HG02852 (cell line): ENCODE measurements around the gene LSM4.
"Not testable (repeated sequence)": the region's sequence is repeated elsewhere in the genome, so short reads cannot be mapped to it uniquely, and the experiment has no call there.

Experiments used
- ATAC-seq: cut with Tn5 transposase; IDR thresholded peaks from one replicate; pipeline ENCODE4 v1.9.1; 2021; ENCODE audit warnings: mild to moderate bottlenecking, moderate library complexity; ENCODE audit not compliant: unreplicated experiment

Gene LSM4

GRCh38 chr19:18340990-18341868 lies 18.4 kb upstream of the LSM4 start:
- peak; percentile 43 for ATAC-seq

DNA sequence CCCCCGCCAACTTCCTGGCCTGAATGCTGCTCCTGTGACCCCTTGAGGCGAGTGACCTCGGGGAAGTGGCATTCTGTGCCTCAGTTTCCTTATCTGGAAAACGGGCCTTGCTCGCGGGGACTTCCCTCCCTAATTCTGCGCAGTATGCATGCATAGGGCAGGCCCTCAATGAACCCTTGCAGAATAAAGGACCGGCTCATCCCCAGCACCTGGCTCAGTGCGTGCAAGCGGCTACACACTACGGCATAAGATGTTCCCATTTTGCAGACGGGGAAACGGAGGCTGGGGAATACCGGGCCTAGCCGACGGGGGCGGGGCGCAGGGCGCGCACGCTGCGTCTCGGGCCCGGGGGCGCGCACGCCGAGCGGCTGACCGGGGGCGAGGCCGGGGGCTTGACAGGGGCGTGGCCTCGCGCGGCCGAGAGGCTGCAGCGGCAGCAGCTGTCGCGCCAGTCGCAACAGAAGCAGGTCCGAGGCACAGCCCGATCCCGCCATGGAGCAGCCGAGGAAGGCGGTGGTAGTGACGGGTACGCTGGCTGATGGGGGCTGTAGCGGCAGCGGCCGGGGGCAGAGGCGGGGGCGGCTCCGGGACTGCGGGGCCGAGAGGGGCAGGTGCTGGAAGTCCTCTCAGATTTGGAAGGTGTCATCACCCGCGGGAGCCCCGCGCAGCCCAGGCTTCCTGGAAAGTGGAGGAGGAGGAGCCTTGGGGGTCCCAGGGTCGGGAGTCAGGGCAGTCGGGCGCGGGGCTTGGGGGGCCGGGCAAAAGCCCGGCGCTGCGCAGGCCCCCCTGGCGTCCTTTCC lies 17.5 kb upstream of the LSM4 start, which contains the start of gene PGPEP1:
Gene PGPEP1, plus strand, starts transcription at position 409 of the 800 bp plus-strand sequence. Its CDS starts 84 bp downstream, at position 493.
- peak; percentile 66 for ATAC-seq

DNA sequence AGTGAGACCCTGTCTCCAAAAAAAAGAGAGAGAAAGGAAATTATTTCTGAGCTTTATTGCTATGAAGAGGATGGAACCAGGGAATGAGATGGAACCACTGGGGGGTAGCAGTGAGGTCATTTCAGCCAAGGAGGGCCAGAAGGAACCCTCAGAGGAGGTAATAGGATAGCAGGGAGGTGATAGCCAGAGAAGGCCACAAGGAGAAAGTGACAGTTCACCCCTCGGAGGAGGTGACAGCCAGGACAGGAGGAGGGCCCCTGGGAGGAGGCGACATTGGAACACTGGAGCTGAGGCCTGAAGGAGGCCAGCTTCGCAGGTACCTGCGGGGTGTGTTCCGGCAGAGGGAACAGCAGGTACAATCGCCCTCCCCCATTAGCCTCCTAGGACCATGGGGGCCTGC lies 16.8 kb upstream of the LSM4 start:
- no peak for ATAC-seq

DNA sequence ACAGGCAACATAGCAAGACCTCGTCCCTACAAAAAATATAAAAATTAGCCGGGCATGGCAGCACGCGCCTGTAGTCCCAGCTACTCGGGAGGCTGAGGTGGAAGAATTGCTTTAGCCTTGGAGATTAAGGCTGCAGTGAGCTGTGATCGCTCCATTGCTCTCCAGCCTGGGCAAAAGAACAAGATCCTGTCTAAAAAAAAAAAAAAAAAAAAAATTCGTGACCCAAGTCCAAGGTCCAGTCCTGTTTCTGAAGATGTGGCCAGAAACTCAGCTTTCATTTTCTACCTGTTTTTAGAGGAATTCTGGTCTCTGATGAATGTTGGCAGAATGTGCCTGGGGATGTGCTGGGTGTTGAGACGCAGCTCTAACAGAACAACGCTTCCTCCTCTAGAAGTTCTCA lies 15.7 kb upstream of the LSM4 start:
- ATAC-seq = no peak

GRCh38 chr19:18336121-18336520 lies 13.2 kb upstream of the LSM4 start:
- no peak for ATAC-seq

- no peak for ATAC-seq
Measured at GRCh38 chr19:18333680-18334079, 10.8 kb upstream of the LSM4 start.

- ATAC-seq = no peak
Measured at GRCh38 chr19:18332917-18333530, 10.1 kb upstream of the LSM4 start.

DNA sequence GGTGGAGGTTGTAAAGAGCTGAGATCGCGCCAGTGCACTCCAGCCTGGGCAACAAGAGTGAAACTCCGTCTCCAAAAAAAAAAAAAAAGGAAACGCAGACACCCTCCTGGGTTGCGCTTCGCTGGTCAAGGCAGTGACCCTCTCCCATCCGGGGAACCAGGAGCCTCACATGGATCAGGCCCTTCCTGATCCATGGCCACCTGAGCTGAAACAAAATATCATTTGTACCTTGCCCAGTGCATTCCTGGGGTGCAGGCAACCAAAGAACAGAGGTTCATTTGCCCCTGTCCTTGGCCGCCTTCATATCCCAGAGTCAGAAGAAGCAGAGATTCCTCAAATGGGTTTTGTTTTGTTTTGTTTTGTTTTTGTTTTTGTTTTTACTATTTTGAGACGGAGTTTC lies 8.0 kb upstream of the LSM4 start:
- no peak for ATAC-seq

DNA sequence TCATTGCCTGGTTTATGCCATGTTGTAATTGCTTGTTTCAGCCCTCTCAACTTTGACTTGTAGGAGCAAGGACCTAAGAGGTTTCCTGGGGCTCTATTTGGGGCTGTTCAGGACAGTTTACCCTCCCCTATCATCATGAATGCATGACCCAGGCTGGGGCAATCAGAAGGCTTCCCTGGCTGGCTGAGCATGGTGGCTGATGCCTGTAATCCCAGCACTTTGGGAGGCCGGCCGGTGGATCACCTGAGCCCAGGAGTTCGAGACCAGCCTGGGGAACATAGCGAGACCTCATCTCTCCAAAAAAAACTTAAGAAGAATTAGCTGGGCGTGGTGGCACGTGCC lies 6.1 kb upstream of the LSM4 start:
- no peak for ATAC-seq

DNA sequence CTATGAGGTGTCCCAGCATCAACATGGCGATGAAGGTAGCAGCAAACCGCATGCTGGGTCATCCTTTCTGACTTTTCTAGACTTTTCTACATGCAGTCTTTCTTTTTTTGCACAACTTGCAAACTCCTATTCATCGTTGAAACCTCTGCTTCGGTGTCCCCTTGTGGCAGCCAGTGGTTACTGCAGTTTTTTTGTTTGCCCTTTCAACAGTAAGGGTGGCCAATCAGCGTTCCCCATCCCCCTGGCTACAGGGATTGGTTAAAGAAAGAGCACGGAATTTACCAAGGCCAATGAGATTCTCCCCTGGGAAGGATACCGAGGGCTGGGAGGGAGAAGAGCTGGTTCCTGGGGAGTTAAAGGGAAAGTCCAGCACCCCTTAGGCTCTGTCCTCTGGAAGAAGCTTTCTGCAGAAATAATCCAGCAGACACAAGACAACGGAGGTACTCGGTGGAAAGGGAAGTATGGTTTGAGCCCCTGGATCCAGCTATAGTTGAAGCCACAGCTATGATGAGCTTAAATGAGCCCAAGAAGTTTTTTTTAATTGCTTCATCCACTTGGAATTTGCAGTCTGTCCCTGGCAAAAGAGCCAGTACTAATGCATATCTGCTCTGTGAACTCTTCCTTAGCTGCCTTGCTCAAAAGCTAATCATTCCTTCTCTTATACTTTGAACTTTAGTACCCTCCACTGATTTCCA lies 5.6 kb upstream of the LSM4 start:
- peak; percentile 93 for ATAC-seq

GRCh38 chr19:18326772-18327171 lies 3.9 kb upstream of the LSM4 start:
- no peak for ATAC-seq

- ATAC-seq = not testable (repeated sequence)
Measured at GRCh38 chr19:18324373-18324731, 1.5 kb upstream of the LSM4 start.

GRCh38 chr19:18322318-18322758 lies 538 bp downstream of the LSM4 start:
- no peak for ATAC-seq

DNA sequence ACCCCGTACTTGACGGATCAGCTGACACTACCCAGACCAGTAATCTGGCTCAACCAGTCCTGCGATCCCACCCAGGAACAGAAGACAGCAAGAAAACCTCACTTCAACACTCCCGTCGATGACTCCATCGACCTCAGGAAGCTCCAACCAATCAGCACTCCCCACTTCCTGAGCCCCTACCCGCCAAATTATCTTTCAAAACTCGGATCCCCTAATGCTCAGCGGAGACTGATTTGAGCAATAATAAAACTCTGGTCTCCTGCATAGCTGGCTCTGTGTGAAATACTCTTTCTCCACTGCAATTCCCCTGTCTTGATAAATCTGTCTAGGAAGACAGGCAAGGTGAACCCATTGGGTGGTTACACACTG lies 1.2 kb downstream of the LSM4 start:
- no peak for ATAC-seq

GRCh38 chr19:18320865-18321733 lies 1.8 kb downstream of the LSM4 start:
- no peak for ATAC-seq

GRCh38 chr19:18319591-18320135 lies 3.2 kb downstream of the LSM4 start:
- no peak for ATAC-seq

- ATAC-seq = no peak
Measured at GRCh38 chr19:18317961-18318800, 4.7 kb downstream of the LSM4 start.

DNA sequence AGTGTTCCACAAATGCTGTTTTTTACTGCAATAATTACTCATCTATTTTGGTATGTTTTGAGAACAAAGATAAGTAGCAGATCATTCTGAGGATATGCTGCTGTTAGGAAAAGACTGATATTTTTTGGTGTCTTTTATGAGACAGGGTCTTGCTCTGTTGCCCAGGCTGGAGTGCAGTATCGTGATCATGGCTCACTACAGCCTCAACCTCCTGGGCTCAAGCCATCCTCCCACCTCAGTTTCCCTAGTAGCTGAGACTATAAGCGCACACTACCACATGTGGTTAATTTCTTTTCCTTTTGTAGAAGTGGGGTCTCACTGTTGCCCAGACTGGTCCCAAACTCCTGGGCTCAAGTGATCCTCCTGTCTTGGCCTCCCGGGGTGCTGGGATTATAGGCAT lies 9.5 kb downstream of the LSM4 start:
- no peak for ATAC-seq

- ATAC-seq = no peak
Measured at GRCh38 chr19:18312092-18312534, 10.8 kb downstream of the LSM4 start.
